DND-41 (cell line): ENCODE data around the gene VENTX.

Experiments
- EZH2 ChIP-seq: IDR thresholded peaks from 3 replicates; pipeline ENCODE4 v1.6.1; 2012; ENCODE audit warnings: borderline replicate concordance, low read depth, mild to moderate bottlenecking, moderate library complexity, low read length, inconsistent platforms; ENCODE audit not compliant: severe bottlenecking
- TF ChIP-seq, protein P1 (sequence below): IDR thresholded peaks from 2 replicates; pipeline ENCODE4 v1.5.1; 2012; ENCODE audit warnings: borderline replicate concordance, low read length, moderate library complexity, mild to moderate bottlenecking; ENCODE audit not compliant: poor library complexity, severe bottlenecking; ENCODE audit errors: extremely low read depth

GRCh38 chr10:133215586-133215985 lies 22.1 kb upstream of the VENTX start:
- TF ChIP-seq, protein P1, sequence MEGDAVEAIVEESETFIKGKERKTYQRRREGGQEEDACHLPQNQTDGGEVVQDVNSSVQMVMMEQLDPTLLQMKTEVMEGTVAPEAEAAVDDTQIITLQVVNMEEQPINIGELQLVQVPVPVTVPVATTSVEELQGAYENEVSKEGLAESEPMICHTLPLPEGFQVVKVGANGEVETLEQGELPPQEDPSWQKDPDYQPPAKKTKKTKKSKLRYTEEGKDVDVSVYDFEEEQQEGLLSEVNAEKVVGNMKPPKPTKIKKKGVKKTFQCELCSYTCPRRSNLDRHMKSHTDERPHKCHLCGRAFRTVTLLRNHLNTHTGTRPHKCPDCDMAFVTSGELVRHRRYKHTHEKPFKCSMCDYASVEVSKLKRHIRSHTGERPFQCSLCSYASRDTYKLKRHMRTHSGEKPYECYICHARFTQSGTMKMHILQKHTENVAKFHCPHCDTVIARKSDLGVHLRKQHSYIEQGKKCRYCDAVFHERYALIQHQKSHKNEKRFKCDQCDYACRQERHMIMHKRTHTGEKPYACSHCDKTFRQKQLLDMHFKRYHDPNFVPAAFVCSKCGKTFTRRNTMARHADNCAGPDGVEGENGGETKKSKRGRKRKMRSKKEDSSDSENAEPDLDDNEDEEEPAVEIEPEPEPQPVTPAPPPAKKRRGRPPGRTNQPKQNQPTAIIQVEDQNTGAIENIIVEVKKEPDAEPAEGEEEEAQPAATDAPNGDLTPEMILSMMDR = no peak
- no peak for TF ChIP-seq EZH2
